Measurements from ENCODE around the gene PDILT.

PDILT gene

DNA sequence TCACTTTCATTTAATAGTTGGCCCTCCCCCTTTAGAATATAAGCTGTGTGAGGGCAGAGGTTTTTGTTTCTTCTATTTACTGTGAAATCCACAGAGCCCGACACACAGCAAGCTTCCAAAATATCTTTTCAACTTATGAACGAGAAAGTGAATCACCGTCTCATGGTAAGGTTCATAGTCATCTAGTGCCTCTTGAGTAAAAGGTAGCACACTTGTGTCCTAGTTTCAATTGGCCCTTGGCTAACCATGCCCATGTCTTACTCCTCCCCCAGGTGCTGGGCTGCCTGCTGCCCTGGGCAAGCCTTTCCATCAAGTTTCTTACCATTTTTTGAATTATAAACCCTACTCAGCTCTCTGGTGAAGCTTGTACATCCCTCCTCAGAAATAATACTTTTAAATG lies 64.8 kb downstream of the PDILT start:
- Histone ChIP-seq H3K27me3 (ENCODE audit: control insufficient read depth, insufficient read depth, low read length) (no peaks in the 10 kb centered on the region), H3K4me3 (ENCODE audit: low read length) (no peak overlapping the region), H3K27ac (ENCODE audit: low read length) (no peak overlapping the region), H3K36me3 (ENCODE audit: control insufficient read depth, insufficient read depth, low read length) (no peaks in the 10 kb centered on the region), H3K4me1 (ENCODE audit: control insufficient read depth, insufficient read depth, low read length) (no peaks in the 10 kb centered on the region), H3K9me3 (ENCODE audit: control insufficient read depth, insufficient read depth, low read length) (no peaks in the 10 kb centered on the region)
- DNase-seq (ENCODE audit: low read depth, low spot score) = no peak
- no CpG with 5 or more reads among the region's 3 CpGs for WGBS (ENCODE audit: insufficient coverage, insufficient read length)

DNA sequence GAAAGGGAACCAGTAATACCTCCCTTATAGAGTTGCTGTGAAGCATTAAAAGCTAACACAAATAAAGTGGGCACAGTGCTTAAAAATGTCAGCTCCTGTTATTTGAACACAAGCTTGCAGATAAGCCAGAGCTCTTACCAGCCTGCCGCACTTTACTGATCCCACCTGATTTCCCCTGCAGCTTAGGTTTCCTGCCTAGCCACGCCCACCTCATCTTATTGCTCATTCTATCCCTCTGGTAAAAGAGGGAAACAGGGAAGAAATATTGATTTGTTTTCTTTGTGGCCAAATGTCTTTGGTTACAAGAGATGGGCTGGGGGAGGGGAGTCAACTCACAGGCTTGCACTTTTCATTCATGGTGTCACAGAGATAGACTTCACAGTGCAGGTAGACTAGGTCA lies 67.6 kb downstream of the PDILT start:
- no peaks in the 10 kb centered on the region for H3K9me3 ChIP-seq (ENCODE audit: control insufficient read depth, insufficient read depth, low read length)

DNA sequence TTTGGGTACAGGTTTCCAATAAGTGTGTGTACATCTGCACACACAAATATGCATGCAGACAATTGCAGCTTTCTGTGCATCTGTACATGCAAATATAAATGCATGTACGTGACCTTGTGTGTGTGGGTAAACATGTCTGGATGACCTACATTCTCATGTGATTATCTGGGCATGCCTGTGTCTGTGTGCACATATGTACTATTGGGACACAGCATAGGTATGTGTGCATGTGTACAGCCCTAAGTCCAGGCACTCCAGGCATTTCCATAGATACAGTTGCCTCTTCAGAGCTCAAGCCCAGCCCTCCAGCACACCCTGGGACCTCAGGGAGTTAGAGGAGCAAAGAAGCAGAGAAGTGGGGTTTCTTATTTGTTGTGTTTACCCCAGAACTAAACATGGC lies 70.1 kb downstream of the PDILT start:
- H3K27me3 ChIP-seq (ENCODE audit: control insufficient read depth, insufficient read depth, low read length) = no peaks in the 10 kb centered on the region
- no CpG with 5 or more reads among the region's 1 CpG for WGBS (ENCODE audit: insufficient coverage, insufficient read length)

More for the DNA sequence above, 67.6 kb downstream of the PDILT start:
- H3K27ac ChIP-seq (ENCODE audit: low read length) = no peak overlapping the region
- no peak for DNase-seq (ENCODE audit: low read depth, low spot score)
- no peak overlapping the region for H3K4me3 ChIP-seq (ENCODE audit: low read length)
- no CpG with 5 or more reads among the region's 2 CpGs for WGBS (ENCODE audit: insufficient coverage, insufficient read length)
- no peaks in the 10 kb centered on the region for H3K27me3 ChIP-seq (ENCODE audit: control insufficient read depth, insufficient read depth, low read length)
- H3K36me3 ChIP-seq (ENCODE audit: control insufficient read depth, insufficient read depth, low read length) = no peaks in the 10 kb centered on the region
- H3K4me1 ChIP-seq (ENCODE audit: control insufficient read depth, insufficient read depth, low read length) = no peaks in the 10 kb centered on the region

DNA sequence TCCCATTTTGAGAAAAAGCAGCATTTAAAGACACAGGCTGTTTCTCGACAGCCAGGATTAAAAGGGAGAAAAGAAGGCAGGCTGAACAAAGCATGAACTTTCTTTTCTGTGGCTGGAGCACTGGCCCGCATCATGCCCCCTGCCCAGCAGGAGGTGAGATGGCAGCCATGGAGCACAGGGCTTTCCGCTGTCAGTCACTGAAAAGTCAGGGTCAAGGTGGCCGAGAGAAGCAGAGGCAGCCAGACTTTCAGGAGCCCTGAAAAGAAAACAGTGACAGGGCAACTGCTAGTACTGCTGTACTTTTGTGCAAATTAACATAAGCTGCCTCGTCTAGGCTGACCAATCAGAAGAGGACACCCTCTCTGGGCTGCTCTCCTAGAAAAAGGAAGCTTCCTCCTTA lies 71.4 kb downstream of the PDILT start:
- Histone ChIP-seq H3K27me3 (ENCODE audit: control insufficient read depth, insufficient read depth, low read length) (no peaks in the 10 kb centered on the region), H3K27ac (ENCODE audit: low read length) (no peak overlapping the region), H3K36me3 (ENCODE audit: control insufficient read depth, insufficient read depth, low read length) (no peaks in the 10 kb centered on the region), H3K4me3 (ENCODE audit: low read length) (no peak overlapping the region), H3K9me3 (ENCODE audit: control insufficient read depth, insufficient read depth, low read length) (no peaks in the 10 kb centered on the region), H3K4me1 (ENCODE audit: control insufficient read depth, insufficient read depth, low read length) (no peaks in the 10 kb centered on the region)
- WGBS (ENCODE audit: insufficient coverage, insufficient read length) = no CpG with 5 or more reads among the region's 5 CpGs
- DNase-seq (ENCODE audit: low read depth, low spot score) = no peak

More for the DNA sequence above, 70.1 kb downstream of the PDILT start:
- no peak for DNase-seq (ENCODE audit: low read depth, low spot score)
- no peaks in the 10 kb centered on the region for H3K4me1 ChIP-seq (ENCODE audit: control insufficient read depth, insufficient read depth, low read length)
- H3K27ac ChIP-seq (ENCODE audit: low read length) = no peak overlapping the region
- H3K36me3 ChIP-seq (ENCODE audit: control insufficient read depth, insufficient read depth, low read length) = no peaks in the 10 kb centered on the region
- H3K4me3 ChIP-seq (ENCODE audit: low read length) = no peak overlapping the region
- H3K9me3 ChIP-seq (ENCODE audit: control insufficient read depth, insufficient read depth, low read length) = no peaks in the 10 kb centered on the region

DNA sequence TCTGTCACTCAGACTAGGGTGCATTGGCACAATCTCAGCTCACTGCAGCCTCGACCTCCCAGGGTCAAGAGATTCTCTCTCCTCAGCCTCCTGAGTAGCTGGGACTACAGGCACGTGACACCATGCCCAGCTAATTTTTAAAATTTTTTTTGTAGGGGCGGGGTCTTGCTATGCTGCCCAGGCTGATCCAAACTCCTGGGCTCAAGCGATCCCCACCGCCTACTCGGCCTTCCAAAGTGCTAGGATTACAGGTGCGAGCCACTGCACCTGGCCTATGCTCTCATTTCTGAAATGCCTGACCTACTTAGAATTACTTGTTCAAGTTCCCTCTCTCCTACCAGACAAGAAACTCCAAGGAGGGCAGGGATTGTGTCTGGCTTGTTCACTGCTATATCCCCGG lies 72.1 kb downstream of the PDILT start:
- Histone ChIP-seq H3K36me3 (ENCODE audit: control insufficient read depth, insufficient read depth, low read length) (no peaks in the 10 kb centered on the region), H3K27me3 (ENCODE audit: control insufficient read depth, insufficient read depth, low read length) (no peaks in the 10 kb centered on the region), H3K4me3 (ENCODE audit: low read length) (no peak overlapping the region), H3K9me3 (ENCODE audit: control insufficient read depth, insufficient read depth, low read length) (no peaks in the 10 kb centered on the region), H3K4me1 (ENCODE audit: control insufficient read depth, insufficient read depth, low read length) (no peaks in the 10 kb centered on the region), H3K27ac (ENCODE audit: low read length) (no peak overlapping the region)
- no CpG with 5 or more reads among the region's 8 CpGs for WGBS (ENCODE audit: insufficient coverage, insufficient read length)
- no peak for DNase-seq (ENCODE audit: low read depth, low spot score)

DNA sequence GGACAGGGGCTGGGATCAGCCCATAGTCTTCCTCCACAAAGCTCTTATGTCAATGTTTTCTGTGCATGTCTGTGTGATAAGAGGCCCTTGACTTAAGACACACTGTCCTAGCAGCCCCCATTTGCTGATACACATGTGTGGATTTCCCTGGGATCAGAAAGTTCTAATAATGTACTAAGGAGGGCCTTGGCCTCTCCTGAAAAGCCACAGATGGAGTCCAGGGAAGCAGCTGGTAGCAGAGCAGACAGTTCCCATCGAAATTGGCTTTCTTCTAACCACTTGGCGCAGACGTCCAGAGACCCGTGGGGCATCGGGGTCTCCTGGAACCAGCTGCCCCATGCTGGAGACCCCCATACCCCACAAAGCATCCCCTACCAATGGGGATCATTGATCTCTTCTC lies 72.9 kb downstream of the PDILT start:
- Histone ChIP-seq H3K27me3 (ENCODE audit: control insufficient read depth, insufficient read depth, low read length) (no peaks in the 10 kb centered on the region), H3K36me3 (ENCODE audit: control insufficient read depth, insufficient read depth, low read length) (no peaks in the 10 kb centered on the region), H3K9me3 (ENCODE audit: control insufficient read depth, insufficient read depth, low read length) (no peaks in the 10 kb centered on the region), H3K4me3 (ENCODE audit: low read length) (no peak overlapping the region), H3K4me1 (ENCODE audit: control insufficient read depth, insufficient read depth, low read length) (no peaks in the 10 kb centered on the region), H3K27ac (ENCODE audit: low read length) (no peak overlapping the region)
- no peak for DNase-seq (ENCODE audit: low read depth, low spot score)
- WGBS (ENCODE audit: insufficient coverage, insufficient read length) = no CpG with 5 or more reads among the region's 5 CpGs

DNA sequence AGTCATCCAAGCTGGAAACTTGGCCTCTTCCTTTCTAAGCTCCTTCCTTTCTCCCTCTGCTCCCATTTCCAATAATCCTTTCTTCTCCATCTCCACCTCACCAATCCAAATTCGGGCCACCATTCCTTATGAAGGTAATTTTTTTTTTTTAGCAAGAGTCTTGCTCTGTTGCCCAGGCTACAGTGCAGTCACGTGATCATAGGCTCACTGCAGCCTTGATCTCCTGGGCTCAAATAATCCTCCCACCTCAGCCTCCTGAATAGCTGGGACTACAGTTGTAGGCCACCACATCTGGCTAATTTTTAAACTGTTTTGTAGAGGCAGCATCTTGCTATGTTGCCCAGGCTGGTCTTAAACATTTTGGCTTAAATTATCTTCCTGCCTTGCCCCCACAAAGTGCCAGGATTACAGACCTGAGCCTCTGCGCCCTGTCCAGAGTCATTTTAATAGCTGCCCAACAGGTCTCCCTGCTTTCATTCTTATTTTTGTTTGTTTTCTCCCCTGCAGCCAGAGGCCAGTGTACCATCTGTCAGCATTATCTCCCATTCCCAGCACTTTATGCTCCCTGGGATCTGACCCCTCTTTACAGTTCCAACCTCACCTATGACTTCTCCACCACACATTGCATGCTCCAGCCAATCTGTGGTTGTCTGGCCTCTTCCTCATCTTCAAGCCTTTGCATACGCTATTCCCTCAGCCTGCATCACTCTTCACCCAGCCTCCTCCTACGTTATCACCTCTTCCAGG lies 75.0 kb downstream of the PDILT start:
- Histone ChIP-seq H3K27ac (ENCODE audit: low read length) (no peak overlapping the region), H3K36me3 (ENCODE audit: control insufficient read depth, insufficient read depth, low read length) (no peaks in the 10 kb centered on the region), H3K4me3 (ENCODE audit: low read length) (no peak overlapping the region), H3K27me3 (ENCODE audit: control insufficient read depth, insufficient read depth, low read length) (no peaks in the 10 kb centered on the region), H3K4me1 (ENCODE audit: control insufficient read depth, insufficient read depth, low read length) (no peaks in the 10 kb centered on the region), H3K9me3 (ENCODE audit: control insufficient read depth, insufficient read depth, low read length) (no peaks in the 10 kb centered on the region)
- 100% methylated on average over 1 of the region's 5 CpGs for WGBS (ENCODE audit: insufficient coverage, insufficient read length)
- no peak for DNase-seq (ENCODE audit: low read depth, low spot score)

DNA sequence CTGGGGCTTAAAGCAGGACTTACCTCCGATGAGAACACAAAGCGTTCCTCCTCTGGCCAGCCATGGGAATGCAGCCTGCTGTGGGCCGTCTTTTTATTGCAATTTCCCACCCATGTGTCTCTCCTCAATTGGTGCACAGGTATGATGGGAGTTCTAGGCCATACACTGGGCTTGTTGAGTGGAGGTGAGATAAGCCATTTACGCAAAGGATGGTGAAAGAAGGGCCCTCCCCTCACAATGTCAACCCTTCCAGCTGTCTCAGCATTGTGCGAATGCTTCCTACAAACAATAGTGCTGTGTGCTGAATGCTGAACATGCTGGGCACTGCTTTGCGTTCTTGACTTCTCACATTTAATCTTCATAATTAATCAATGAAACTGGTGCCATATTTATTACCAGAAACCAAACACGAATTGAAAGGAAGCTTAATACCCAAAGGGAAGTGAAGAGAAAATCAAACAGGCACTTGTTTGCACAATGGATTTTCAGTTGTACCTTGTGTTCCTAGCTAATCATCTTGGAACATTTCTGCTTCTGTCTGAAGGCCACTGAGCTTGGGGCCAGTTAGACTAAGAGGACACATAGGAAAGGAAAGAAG lies 77.0 kb downstream of the PDILT start, which contains the start of gene GP2:
GP2 (minus strand) TSS at position 70 of the 598 bp plus-strand sequence. CDS start 1,082 bp downstream, outside the sequence.
- H3K27ac ChIP-seq (ENCODE audit: low read length) = no peak within 1 kb of the TSS
- DNase-seq (ENCODE audit: low read depth, low spot score) = no peak
- no CpG with 5 or more reads among the region's 7 CpGs for WGBS (ENCODE audit: insufficient coverage, insufficient read length)
- no peaks in the 10 kb centered on the region for H3K36me3 ChIP-seq (ENCODE audit: control insufficient read depth, insufficient read depth, low read length)
- no peak within 1 kb of the TSS for H3K4me3 ChIP-seq (ENCODE audit: low read length)
- H3K9me3 ChIP-seq (ENCODE audit: control insufficient read depth, insufficient read depth, low read length) = no peaks in the 10 kb centered on the region
- no peaks in the 10 kb centered on the region for H3K27me3 ChIP-seq (ENCODE audit: control insufficient read depth, insufficient read depth, low read length)
- H3K4me1 ChIP-seq (ENCODE audit: control insufficient read depth, insufficient read depth, low read length) = 0 out of 2 replicates have a peak, but pooled peaks cover 1% of the 10 kb centered on the region

DNA sequence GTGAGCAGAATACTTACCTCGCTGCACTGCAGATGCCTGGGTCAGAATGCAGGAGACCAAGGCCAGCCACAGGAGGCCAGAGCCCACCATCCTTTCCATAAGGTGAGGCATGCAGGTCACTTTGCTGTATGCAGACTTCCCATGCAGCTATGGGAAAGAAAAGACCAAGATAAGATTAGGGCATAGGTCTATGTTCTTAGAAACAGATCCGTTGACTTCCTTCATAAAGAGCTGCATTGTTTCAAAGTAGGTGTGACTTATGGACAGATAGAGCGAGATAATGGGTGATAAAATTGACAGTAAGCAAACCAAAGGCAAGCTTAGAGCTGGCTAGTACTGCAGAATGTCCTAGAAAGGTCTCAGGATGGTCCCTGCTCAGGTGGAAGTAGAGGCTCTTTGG lies 78.2 kb downstream of the PDILT start:
- no peaks in the 10 kb centered on the region for H3K36me3 ChIP-seq (ENCODE audit: control insufficient read depth, insufficient read depth, low read length)
- H3K9me3 ChIP-seq (ENCODE audit: control insufficient read depth, insufficient read depth, low read length) = no peaks in the 10 kb centered on the region
- WGBS (ENCODE audit: insufficient coverage, insufficient read length) = no CpG with 5 or more reads among the region's 3 CpGs

DNA sequence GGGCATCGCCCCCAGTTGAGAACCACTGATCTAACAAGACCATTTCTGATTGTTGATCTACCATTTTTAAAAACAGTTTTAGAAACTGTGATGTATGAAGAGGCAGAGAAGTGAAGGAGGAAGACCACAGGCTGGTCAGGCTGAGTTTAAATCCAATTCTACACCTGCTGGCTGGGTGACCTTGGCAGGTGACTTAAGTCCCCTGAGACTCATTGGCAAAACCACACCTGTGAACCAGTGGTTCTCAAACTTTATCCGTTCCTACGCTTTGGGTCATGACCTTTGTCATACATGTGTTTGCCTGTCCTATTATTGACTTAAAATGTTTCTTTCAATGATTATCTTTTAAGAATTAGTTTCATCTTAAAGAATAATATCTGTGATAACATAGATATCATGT lies 79.5 kb downstream of the PDILT start:
- Histone ChIP-seq H3K9me3 (ENCODE audit: control insufficient read depth, insufficient read depth, low read length) (no peaks in the 10 kb centered on the region), H3K27me3 (ENCODE audit: control insufficient read depth, insufficient read depth, low read length) (no peaks in the 10 kb centered on the region), H3K27ac (ENCODE audit: low read length) (no peak overlapping the region), H3K4me3 (ENCODE audit: low read length) (no peak overlapping the region), H3K4me1 (ENCODE audit: control insufficient read depth, insufficient read depth, low read length) (0 out of 2 replicates have a peak, but pooled peaks cover 1% of the 10 kb centered on the region), H3K36me3 (ENCODE audit: control insufficient read depth, insufficient read depth, low read length) (no peaks in the 10 kb centered on the region)
- no CpG with 5 or more reads among the region's 3 CpGs for WGBS (ENCODE audit: insufficient coverage, insufficient read length)
- DNase-seq (ENCODE audit: low read depth, low spot score) = no peak

More for the DNA sequence above, 78.2 kb downstream of the PDILT start:
- Histone ChIP-seq H3K27ac (ENCODE audit: low read length) (no peak overlapping the region), H3K27me3 (ENCODE audit: control insufficient read depth, insufficient read depth, low read length) (no peaks in the 10 kb centered on the region), H3K4me3 (ENCODE audit: low read length) (no peak overlapping the region), H3K4me1 (ENCODE audit: control insufficient read depth, insufficient read depth, low read length) (0 out of 2 replicates have a peak, but pooled peaks cover 1% of the 10 kb centered on the region)
- no peak for DNase-seq (ENCODE audit: low read depth, low spot score)

All from iPS DF 6.9 (cell line).